Measurements from ENCODE around the gene ALDH18A1. TPM values are rescaled to one million over a fixed set of nuclear protein-coding genes. Genes with fewer than 3 reads are reported as not detected.

Gene ALDH18A1
- total and polyA plus RNA-seq, 2 donors (not counting 1 experiment from before 2014, with no cell fraction given): 12.4 to 27.6 TPM

- H3K9me3 ChIP-seq (ENCODE audit: control extremely low read depth in 1 of 3, control insufficient read depth in 2 of 3, insufficient read depth in 1 of 3, low read length in 2 of 3): no peaks in the 10 kb centered on the region
- no peaks in the 10 kb centered on the region for H4K20me1 ChIP-seq (ENCODE audit: control insufficient read depth, insufficient read depth, low read length, poor library complexity, severe bottlenecking)
- 18% methylated on average over 5 of the region's 6 CpGs for WGBS (ENCODE audit: insufficient coverage)
- H3K27ac Mint-ChIP-seq: no peak overlapping the region
- no peaks in the 10 kb centered on the region for H3K9me3 Mint-ChIP-seq (ENCODE audit: insufficient read depth)
- ChIA-PET POLR2A (no interaction called here), CTCF (interaction anchor here (0.5 to 8.8 kb wide), 7 partner anchors 92 to 1814 kb away, joined by 3 to 131 read pairs (median 4); partner anchors contain the start of gene TCTN3)
- H3K4me3 ChIP-seq (ENCODE audit: control extremely low read depth in 1 of 5, extremely low read depth in 1 of 5, insufficient read depth in 1 of 5, low read depth in 2 of 5, low read length in 4 of 5): no peak overlapping the region
- no peak overlapping the region for H3K4me2 ChIP-seq (replicated peaks; ENCODE audit: low read depth, low read length, poor library complexity, severe bottlenecking)
- TF ChIP-seq EZH2 (IDR thresholded peaks at IDR 0.05; ENCODE audit: borderline replicate concordance, insufficient read depth, low read depth, low read length, poor library complexity, severe bottlenecking): no peak
- TF ChIP-seq, protein P1, sequence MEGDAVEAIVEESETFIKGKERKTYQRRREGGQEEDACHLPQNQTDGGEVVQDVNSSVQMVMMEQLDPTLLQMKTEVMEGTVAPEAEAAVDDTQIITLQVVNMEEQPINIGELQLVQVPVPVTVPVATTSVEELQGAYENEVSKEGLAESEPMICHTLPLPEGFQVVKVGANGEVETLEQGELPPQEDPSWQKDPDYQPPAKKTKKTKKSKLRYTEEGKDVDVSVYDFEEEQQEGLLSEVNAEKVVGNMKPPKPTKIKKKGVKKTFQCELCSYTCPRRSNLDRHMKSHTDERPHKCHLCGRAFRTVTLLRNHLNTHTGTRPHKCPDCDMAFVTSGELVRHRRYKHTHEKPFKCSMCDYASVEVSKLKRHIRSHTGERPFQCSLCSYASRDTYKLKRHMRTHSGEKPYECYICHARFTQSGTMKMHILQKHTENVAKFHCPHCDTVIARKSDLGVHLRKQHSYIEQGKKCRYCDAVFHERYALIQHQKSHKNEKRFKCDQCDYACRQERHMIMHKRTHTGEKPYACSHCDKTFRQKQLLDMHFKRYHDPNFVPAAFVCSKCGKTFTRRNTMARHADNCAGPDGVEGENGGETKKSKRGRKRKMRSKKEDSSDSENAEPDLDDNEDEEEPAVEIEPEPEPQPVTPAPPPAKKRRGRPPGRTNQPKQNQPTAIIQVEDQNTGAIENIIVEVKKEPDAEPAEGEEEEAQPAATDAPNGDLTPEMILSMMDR (IDR thresholded peaks at IDR 0.05): peak; percentile 77
- no peak overlapping the region for H2AFZ ChIP-seq (ENCODE audit: insufficient read depth, low read depth, low read length, poor library complexity, severe bottlenecking)
- H3K9ac ChIP-seq (ENCODE audit: low read length): no peak overlapping the region
- intact Hi-C loops (cut with micrococcal nuclease): no loop called here
- ATAC-seq (ENCODE audit: low read depth): peak; percentile 41
- no peaks in the 10 kb centered on the region for H3K79me2 ChIP-seq (ENCODE audit: control insufficient read depth, insufficient read depth, low read length)
- peak; percentile 60 for DNase-seq
- peaks cover 8% of the 10 kb centered on the region for H3K27me3 Mint-ChIP-seq
- H3K27me3 ChIP-seq (replicated peaks in 1 of 4; ENCODE audit: control extremely low read depth in 1 of 4, control insufficient read depth in 3 of 4, insufficient read depth in 4 of 4, low read length in 3 of 4): no peaks in the 10 kb centered on the region
- peaks cover 0 to 3% of the 10 kb centered on the region in 2 experiments for H3K36me3 ChIP-seq (replicated peaks in 1 of 2; ENCODE audit: control extremely low read depth in 1 of 2, control insufficient read depth in 1 of 2, extremely low read depth in 1 of 2, insufficient read depth in 2 of 2, low read length in 1 of 2)
- H3K4me3 Mint-ChIP-seq: no peak overlapping the region
- no peaks in the 10 kb centered on the region for H3K4me1 Mint-ChIP-seq
- H3K27ac ChIP-seq (ENCODE audit: low read length in 2 of 2): no peak overlapping the region
- no peaks in the 10 kb centered on the region for H3K4me1 ChIP-seq (ENCODE audit: control insufficient read depth in 2 of 2, insufficient read depth in 2 of 2, low read length in 2 of 2)
Measured at GRCh38 chr10:95601116-95601719, 55.3 kb downstream of the ALDH18A1 start.

DNA sequence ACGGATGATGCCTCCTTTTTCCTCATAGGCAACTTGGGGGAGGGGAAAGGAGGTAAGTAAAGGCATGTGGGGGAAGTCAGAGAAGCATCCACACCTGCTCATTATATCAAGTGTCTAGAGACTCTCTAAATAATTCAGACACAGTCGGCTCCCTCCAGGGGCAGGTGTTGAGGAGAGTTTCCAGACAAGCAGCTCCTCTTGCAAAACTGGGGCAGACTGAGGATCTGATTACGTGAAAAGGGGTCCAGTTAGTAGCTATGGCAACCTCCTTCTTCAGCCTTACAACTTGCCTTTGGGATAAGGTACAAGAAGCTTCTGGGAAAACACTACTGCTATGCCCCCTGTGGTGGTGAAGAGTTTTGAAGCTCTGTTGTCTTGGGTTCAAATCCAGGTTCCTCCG, 56.4 kb downstream of the ALDH18A1 start:
- Histone ChIP-seq H3K4me3 (ENCODE audit: control extremely low read depth in 1 of 5, extremely low read depth in 1 of 5, insufficient read depth in 1 of 5, low read depth in 2 of 5, low read length in 4 of 5) (no peak overlapping the region), H3K9ac (ENCODE audit: low read length) (no peak overlapping the region), H3K4me2 (replicated peaks; ENCODE audit: low read depth, low read length, poor library complexity, severe bottlenecking) (no peak overlapping the region), H3K79me2 (ENCODE audit: control insufficient read depth, insufficient read depth, low read length) (no peaks in the 10 kb centered on the region), H4K20me1 (ENCODE audit: control insufficient read depth, insufficient read depth, low read length, poor library complexity, severe bottlenecking) (no peaks in the 10 kb centered on the region), H3K4me1 (ENCODE audit: control insufficient read depth in 2 of 2, insufficient read depth in 2 of 2, low read length in 2 of 2) (no peaks in the 10 kb centered on the region), H3K9me3 (ENCODE audit: control extremely low read depth in 1 of 3, control insufficient read depth in 2 of 3, insufficient read depth in 1 of 3, low read length in 2 of 3) (no peaks in the 10 kb centered on the region), H2AFZ (ENCODE audit: insufficient read depth, low read depth, low read length, poor library complexity, severe bottlenecking) (no peak overlapping the region), H3K27me3 (replicated peaks in 1 of 4; ENCODE audit: control extremely low read depth in 1 of 4, control insufficient read depth in 3 of 4, insufficient read depth in 4 of 4, low read length in 3 of 4) (no peaks in the 10 kb centered on the region), H3K27ac (ENCODE audit: low read length in 2 of 2) (no peak overlapping the region), H3K36me3 (replicated peaks in 1 of 2; ENCODE audit: control extremely low read depth in 1 of 2, control insufficient read depth in 1 of 2, extremely low read depth in 1 of 2, insufficient read depth in 2 of 2, low read length in 1 of 2) (no peaks in the 10 kb centered on the region)
- no peaks in the 10 kb centered on the region for H3K4me1 Mint-ChIP-seq
- H3K9me3 Mint-ChIP-seq (ENCODE audit: insufficient read depth): no peaks in the 10 kb centered on the region
- ATAC-seq (ENCODE audit: low read depth) (no peak), DNase-seq (no peak)
- ChIA-PET POLR2A (no interaction called here), CTCF (interaction anchor here (1.0 to 8.8 kb wide), 7 partner anchors 12 to 264 kb away, joined by 3 to 131 read pairs (median 3); no protein-coding TSS in a partner anchor)
- intact Hi-C loops (cut with micrococcal nuclease): no loop called here
- WGBS (ENCODE audit: insufficient coverage): no CpG with 5 or more reads among the region's 4 CpGs
- H3K27me3 Mint-ChIP-seq: peaks cover 15% of the 10 kb centered on the region
- TF ChIP-seq EZH2 (IDR thresholded peaks at IDR 0.05; ENCODE audit: borderline replicate concordance, insufficient read depth, low read depth, low read length, poor library complexity, severe bottlenecking): no peak
- TF ChIP-seq, protein P1 (IDR thresholded peaks at IDR 0.05): no peak
- no peak overlapping the region for H3K4me3 Mint-ChIP-seq
- H3K27ac Mint-ChIP-seq: no peak overlapping the region

All from B cell (primary cell).